Bronchial epithelial cell (primary cell): ENCODE data around the gene MEG3. TPM values are rescaled to one million over a fixed set of nuclear protein-coding genes. Genes with fewer than 3 reads are reported as not detected.

ENCODE experiments used
- DNase-seq: peaks from one replicate; pipeline ENCODE4 v3.0.0-alpha.2; 2010; ENCODE audit warnings: low read depth
- FAIRE-seq: peaks from 2 replicates; lab custom pipeline; 2011; peaks lifted over from hg19 to GRCh38; lab: Jason Lieb, UNC
- H3K27me3 ChIP-seq: 2 replicates; pipeline ENCODE4 v1.5.1; 2011; ENCODE audit warnings: low read length; ENCODE audit not compliant: control insufficient read depth, insufficient read depth
- H3K36me3 ChIP-seq: 2 replicates; pipeline ENCODE4 v1.5.1; 2011; ENCODE audit warnings: low read length; ENCODE audit not compliant: control insufficient read depth, insufficient read depth
- H3K4me3 ChIP-seq: 2 replicates; pipeline ENCODE4 v1.5.1; 2011; ENCODE audit warnings: mild to moderate bottlenecking, low read depth, low read length, control low read depth
- total RNA-seq: library from RNA; depleted of rRNA; stranded (reverse); fragments of >200 nt; gene quantifications from 2 replicates; pipeline ENCODE4 v1.2.1, GENCODE V29; 2014
- TF ChIP-seq, protein P1 (sequence below): IDR thresholded peaks from 2 replicates; pipeline ENCODE4 v1.5.1; 2011; ENCODE audit warnings: mild to moderate bottlenecking, moderate library complexity, low read length, control low read depth, inconsistent platforms; ENCODE audit not compliant: insufficient read depth, severe bottlenecking

MEG3 gene
- total RNA-seq, 1 donor from 2014 or later: 3.7 TPM

DNA sequence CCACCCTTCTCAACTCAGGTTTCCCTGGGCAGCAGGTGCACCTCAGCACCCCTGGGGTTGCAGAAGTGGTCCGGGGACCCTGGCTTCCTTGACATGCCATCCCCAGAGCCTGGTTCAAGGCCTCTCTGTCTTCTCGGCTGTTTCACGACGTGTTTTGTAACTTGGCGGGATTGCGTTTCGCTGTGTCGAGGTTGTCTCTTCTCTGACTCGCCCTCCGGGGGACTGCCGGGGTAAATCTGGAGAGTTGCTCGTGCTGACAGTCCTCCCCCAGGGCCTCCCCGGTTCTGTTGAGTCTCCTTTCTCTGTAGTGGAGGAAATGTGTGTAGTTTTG lies 25.6 kb downstream of the MEG3 start:
- H3K36me3 ChIP-seq: no peaks in the 10 kb centered on the region
- no peaks in the 10 kb centered on the region for H3K27me3 ChIP-seq
- no peak overlapping the region for H3K4me3 ChIP-seq
- no peak for FAIRE-seq
- TF ChIP-seq, protein P1, sequence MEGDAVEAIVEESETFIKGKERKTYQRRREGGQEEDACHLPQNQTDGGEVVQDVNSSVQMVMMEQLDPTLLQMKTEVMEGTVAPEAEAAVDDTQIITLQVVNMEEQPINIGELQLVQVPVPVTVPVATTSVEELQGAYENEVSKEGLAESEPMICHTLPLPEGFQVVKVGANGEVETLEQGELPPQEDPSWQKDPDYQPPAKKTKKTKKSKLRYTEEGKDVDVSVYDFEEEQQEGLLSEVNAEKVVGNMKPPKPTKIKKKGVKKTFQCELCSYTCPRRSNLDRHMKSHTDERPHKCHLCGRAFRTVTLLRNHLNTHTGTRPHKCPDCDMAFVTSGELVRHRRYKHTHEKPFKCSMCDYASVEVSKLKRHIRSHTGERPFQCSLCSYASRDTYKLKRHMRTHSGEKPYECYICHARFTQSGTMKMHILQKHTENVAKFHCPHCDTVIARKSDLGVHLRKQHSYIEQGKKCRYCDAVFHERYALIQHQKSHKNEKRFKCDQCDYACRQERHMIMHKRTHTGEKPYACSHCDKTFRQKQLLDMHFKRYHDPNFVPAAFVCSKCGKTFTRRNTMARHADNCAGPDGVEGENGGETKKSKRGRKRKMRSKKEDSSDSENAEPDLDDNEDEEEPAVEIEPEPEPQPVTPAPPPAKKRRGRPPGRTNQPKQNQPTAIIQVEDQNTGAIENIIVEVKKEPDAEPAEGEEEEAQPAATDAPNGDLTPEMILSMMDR: no peak
- DNase-seq: no peak

DNA sequence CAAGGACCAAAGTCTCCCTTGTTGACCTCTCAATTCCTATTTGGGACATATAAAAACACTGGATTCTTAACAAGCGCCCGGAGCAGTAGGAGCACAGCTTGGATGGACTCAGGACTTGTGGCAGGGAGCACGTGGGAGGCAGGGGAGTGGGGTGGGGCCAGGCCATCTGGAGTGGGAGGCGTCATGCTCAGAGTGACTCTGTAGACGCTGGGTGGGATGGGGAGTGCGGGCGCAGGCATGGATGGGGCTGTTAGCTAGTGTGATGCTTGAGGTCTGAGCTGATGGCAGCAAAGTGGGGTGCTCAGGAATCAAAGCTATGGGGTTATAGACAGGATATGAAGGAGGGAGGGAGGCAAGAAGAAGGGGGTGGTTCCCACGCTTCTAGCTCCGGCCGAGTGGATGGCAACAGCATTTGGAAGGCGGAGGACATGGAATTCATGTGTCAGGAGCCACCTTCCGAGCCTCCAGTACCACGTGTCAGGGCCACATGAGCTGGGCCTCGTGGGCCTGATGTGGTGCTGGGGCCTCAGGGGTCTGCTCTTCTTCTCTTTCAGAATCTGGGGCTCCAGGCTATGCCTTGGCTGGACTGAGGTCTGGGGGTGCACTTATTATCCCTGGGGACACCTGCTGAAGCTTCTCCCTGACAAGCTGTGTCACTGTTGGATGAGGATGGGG lies 26.2 kb downstream of the MEG3 start:
- DNase-seq: no peak
- Histone ChIP-seq H3K27me3 (no peaks in the 10 kb centered on the region), H3K4me3 (no peak overlapping the region), H3K36me3 (no peaks in the 10 kb centered on the region)
- FAIRE-seq: no peak
- TF ChIP-seq, protein P1: no peak

DNA sequence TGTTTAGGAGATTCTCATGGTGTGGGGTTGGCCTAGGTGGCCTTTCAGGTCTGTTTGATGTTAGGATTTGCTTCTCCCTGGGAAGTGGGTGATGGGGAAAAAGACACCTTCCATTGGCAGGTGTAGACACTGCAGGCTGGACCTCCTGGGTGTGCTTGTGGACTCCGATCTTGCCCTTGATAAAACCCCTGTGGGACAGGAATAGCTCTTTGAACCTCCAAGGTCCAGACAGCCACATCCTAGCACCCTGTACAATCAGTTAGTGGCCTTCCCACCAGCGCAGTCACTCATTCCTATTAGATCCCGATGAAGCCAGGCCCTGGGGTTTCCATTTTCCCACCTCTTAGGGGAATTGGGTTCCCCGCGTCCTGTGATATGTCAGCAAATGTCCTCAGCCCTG lies 28.5 kb downstream of the MEG3 start:
- no peak overlapping the region for H3K4me3 ChIP-seq
- no peaks in the 10 kb centered on the region for H3K36me3 ChIP-seq
- no peak for DNase-seq
- peaks cover 2% of the 10 kb centered on the region for H3K27me3 ChIP-seq
- TF ChIP-seq, protein P1: no peak
- FAIRE-seq: no peak

DNA sequence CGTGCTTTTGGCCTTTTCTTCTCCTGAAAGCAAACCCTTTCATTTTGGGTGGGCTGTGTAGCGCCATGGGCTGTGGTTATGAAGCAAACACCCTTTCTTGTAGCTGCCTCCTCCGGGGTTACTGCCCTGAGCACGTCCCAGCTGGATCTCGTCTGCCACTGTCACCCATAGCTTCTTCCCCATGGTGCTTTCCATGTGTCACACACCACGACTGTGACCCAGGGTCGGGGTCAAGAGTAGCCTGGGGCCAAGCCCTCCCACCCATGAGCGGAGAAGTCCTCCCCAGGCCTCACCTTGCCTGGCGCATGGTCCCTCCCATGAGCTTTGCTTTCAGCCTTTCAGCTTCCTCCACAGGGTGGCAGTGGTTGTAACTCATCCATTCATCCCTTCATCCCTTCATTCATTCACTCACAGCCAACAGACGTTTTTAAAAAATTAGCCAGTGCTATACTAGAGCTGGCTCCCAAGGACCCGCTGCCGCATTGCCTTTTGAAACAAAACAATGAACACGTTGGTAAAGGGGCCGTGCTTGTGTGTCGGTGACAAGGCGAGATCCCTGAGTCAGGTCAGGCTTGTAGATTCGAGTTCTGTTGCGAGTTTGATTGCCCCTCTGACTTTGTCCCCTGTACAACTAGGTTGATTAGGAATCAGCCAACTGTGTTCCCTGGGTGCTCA lies 29.5 kb downstream of the MEG3 start:
- no peaks in the 10 kb centered on the region for H3K36me3 ChIP-seq
- TF ChIP-seq, protein P1: no peak
- FAIRE-seq (no peak), DNase-seq (no peak)
- no peak overlapping the region for H3K4me3 ChIP-seq
- peaks cover 4% of the 10 kb centered on the region for H3K27me3 ChIP-seq

DNA sequence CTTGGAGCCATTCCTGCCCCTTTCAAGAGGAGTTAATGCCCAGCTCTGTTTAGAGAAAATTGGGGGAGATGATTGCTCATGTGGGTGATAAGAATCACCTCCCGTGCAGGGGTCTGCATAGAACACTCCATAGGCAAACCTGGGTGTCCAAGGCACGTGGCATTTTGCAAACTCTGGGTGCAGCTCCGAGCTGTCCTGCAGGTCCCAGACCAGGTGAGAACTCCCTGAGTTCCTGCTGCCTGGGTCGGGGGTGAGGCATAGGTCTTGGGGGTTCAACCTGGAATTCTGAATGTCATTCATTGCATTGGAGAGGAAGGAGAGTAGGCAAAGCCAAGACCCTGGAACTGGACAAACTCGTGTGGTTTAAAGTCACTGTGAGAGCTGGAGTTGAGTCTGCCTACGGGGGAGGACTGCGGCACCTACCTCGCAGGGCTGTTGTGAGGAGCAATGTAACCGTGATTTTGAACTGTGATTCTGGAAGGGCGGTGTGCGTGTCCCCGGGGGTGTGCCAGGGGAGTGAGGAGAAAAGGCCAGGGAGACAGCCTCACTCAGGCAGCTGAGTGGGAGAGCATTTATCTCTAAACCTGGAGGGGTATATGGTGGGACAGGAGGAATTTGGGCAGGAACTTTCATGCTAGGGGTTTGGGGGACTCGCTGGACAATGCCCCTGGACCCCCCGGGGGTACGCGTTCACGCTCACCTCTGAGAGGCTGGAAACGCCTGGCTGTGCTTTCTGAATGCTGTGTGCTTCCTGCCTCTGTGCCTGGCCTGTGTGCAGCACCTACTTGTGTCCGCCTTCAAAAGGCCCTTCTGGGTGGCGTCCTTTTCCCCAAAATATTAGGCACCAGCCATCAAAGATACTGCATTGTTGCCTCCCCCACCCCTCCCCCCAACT lies 30.4 kb downstream of the MEG3 start:
- TF ChIP-seq, protein P1: no peak

More for the DNA sequence above, 30.4 kb downstream of the MEG3 start:
- no peak for DNase-seq
- no peaks in the 10 kb centered on the region for H3K36me3 ChIP-seq
- H3K27me3 ChIP-seq: peaks cover 4% of the 10 kb centered on the region
- no peak overlapping the region for H3K4me3 ChIP-seq
- FAIRE-seq: peak; percentile 47
